Uterus (tissue), 2 donors: ENCODE measurements around the gene KRT38.

ENCODE experiments used
- POLR2A ChIP-seq, 2 donors: fragments of 450-650 bp; IDR thresholded peaks; one replicate each; pipeline ENCODE4 v1.6.1; 2016; ENCODE audit warnings: antibody characterized with exemption in 2 of 2, mild to moderate bottlenecking in 1 of 2, moderate library complexity in 1 of 2
- TF ChIP-seq, protein P1 (sequence below), 4 experiments: fragments of 200-600 bp in 2 of 4; fragments of 450-650 bp in 2 of 4; sonication (generic) in 2 of 4; IDR thresholded peaks; one replicate each; pipeline ENCODE4 v1.5.1; 2016 to 2019; ENCODE audit warnings: antibody characterized with exemption in 4 of 4, mild to moderate bottlenecking in 2 of 4, moderate library complexity in 1 of 4

DNA sequence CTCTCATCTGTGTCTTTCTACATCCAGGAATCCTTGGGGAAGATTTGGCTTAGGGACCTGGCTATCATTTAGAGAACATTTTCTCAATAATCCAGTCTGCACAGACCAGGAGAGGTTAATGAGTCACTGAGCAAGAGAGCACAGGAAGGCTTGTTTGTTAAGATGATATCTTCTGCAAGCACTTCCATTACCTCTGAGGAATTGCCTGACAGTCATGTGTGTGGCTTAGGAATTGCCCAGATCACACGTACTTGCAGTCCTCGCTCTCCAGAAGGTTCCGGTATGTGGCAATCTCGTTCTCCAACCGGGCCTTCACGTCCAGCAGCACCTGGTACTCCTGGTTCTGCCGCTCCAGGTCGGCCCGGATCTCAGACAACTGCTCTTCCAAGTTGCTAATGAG lies 19.7 kb downstream of the KRT38 start:
- TF ChIP-seq POLR2A (IDR thresholded peaks at IDR 0.05), result no peak
- TF ChIP-seq, protein P1, sequence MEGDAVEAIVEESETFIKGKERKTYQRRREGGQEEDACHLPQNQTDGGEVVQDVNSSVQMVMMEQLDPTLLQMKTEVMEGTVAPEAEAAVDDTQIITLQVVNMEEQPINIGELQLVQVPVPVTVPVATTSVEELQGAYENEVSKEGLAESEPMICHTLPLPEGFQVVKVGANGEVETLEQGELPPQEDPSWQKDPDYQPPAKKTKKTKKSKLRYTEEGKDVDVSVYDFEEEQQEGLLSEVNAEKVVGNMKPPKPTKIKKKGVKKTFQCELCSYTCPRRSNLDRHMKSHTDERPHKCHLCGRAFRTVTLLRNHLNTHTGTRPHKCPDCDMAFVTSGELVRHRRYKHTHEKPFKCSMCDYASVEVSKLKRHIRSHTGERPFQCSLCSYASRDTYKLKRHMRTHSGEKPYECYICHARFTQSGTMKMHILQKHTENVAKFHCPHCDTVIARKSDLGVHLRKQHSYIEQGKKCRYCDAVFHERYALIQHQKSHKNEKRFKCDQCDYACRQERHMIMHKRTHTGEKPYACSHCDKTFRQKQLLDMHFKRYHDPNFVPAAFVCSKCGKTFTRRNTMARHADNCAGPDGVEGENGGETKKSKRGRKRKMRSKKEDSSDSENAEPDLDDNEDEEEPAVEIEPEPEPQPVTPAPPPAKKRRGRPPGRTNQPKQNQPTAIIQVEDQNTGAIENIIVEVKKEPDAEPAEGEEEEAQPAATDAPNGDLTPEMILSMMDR (IDR thresholded peaks at IDR 0.05), result no peak
